Measurements from ENCODE around the gene RORB.

DNA sequence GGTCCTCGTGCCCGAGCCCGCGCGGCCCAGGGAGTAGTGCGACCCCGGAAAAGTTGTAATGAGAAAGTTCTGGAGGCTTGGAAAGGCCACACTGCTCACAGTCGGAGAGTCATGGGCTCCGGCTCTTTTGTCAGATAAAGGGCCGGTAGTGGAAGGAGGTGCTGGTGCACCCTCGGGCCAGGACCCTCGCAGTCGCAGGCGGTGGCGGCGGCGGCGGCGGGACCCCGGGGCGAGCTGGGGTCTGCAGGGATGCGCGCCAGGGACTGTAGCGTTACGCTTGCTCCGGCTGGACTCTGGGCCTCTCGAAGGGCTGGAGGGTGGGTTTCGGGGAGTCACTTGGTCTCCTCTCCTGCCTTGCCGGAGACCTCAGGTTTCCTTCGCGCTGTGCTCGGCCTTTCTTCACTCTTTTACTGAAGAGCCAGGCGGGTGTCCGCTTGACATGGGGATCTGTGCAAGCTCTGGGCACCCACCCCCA, 1.5 kb downstream of the RORB start:
- TF ChIP-seq POLR2AphosphoS5 (IDR thresholded peaks at IDR 0.05), result no peak
- no peak for TF ChIP-seq CTCF (IDR thresholded peaks at IDR 0.05; ENCODE audit: poor library complexity, severe bottlenecking)
- TF ChIP-seq RAD21 (conservative IDR thresholded peaks at IDR 0.05), result no peak
- TF ChIP-seq EZH2 (IDR thresholded peaks at IDR 0.05; ENCODE audit: borderline replicate concordance, insufficient read depth, low read length, poor library complexity, severe bottlenecking), result no peak
- TF ChIP-seq REST (IDR thresholded peaks at IDR 0.05; ENCODE audit: borderline replicate concordance), result no peak
- TF ChIP-seq EP300 (conservative IDR thresholded peaks at IDR 0.05; ENCODE audit: poor library complexity, severe bottlenecking), result no peak

Measured in neural cell (in vitro differentiated cells).